ENCODE results near the gene MTX2.

The MTX2 gene

GRCh38 chr2:176284461-176285049, 15.3 kb downstream of the MTX2 start:
- no peak for DNase-seq (ENCODE audit: low spot score)
- TF ChIP-seq, protein P1, sequence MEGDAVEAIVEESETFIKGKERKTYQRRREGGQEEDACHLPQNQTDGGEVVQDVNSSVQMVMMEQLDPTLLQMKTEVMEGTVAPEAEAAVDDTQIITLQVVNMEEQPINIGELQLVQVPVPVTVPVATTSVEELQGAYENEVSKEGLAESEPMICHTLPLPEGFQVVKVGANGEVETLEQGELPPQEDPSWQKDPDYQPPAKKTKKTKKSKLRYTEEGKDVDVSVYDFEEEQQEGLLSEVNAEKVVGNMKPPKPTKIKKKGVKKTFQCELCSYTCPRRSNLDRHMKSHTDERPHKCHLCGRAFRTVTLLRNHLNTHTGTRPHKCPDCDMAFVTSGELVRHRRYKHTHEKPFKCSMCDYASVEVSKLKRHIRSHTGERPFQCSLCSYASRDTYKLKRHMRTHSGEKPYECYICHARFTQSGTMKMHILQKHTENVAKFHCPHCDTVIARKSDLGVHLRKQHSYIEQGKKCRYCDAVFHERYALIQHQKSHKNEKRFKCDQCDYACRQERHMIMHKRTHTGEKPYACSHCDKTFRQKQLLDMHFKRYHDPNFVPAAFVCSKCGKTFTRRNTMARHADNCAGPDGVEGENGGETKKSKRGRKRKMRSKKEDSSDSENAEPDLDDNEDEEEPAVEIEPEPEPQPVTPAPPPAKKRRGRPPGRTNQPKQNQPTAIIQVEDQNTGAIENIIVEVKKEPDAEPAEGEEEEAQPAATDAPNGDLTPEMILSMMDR (IDR thresholded peaks at IDR 0.05; ENCODE audit: extremely low read depth, missing control alignments) = no peak

GRCh38 chr2:176285321-176285720, 16.1 kb downstream of the MTX2 start:
- TF ChIP-seq, protein P1 (IDR thresholded peaks at IDR 0.05; ENCODE audit: extremely low read depth, missing control alignments) = no peak
- no peak for DNase-seq (ENCODE audit: low spot score)

DNA sequence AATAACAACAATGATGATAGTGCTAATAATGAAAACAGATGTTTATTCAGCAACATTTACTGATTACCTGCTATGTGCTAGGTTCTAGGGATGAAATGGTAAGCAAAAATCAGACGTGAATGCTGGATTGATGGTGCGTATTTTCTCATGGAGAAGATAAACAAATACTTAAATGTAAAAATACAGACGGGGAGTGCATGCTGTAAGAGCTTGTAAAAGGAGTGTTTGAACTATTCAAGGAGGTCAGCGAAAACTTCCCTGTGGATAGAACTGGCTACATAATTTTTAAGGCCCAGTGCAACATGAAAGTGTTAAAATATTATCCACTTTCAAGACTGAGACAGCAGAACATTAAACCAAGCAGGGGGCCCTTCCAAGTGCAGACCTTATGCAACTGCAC, 22.1 kb downstream of the MTX2 start:
- TF ChIP-seq, protein P1 (IDR thresholded peaks at IDR 0.05; ENCODE audit: extremely low read depth, missing control alignments) = no peak
- DNase-seq (ENCODE audit: low spot score) = no peak

DNA sequence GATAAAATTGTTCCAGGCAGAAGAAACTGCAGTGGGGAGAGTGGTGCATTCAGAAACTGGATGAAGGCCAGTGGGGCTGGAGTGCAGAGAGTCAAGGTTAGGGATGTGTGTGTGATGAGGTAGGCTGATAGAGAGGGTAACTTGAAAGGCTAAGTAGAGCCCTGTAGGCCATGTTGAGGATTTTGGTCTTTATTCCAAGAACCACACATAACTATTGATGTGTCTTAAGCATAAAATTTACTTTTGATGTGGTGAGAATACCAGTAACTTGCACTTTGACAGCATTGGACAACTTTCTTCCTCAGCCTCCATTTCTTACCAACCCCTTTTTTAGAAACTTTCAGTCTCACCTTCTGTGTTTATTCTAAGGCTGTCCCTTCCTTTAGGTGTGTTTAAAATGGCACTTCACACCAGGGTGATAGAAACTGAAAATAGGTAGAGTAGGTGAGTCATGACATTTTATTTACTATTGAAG, 22.6 kb downstream of the MTX2 start:
- TF ChIP-seq, protein P1 (IDR thresholded peaks at IDR 0.05; ENCODE audit: extremely low read depth, missing control alignments) = no peak
- DNase-seq (ENCODE audit: low spot score) = no peak

GRCh38 chr2:176292608-176293007, 23.4 kb downstream of the MTX2 start:
- TF ChIP-seq, protein P1 (IDR thresholded peaks at IDR 0.05; ENCODE audit: extremely low read depth, missing control alignments) = no peak
- DNase-seq (ENCODE audit: low spot score) = no peak

DNA sequence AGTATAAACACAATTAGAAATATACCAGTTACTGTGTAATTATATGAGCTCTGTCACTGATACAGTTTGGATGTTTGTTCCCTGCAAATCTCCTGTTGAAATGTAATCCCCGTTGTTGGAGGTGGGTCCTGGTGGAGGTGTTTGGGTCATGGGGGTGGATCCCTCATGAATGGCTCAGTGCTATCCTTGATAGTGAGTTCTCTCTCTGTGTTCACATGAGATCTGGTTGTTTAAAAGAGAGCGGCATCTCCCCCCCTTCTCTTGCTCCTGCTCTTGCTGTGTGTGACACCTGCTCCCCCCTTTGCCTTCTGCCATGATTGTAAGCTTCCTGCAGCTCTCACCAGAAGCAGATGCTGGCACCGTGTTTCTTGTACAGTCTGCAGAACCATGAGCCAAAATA, 24.1 kb downstream of the MTX2 start:
- TF ChIP-seq, protein P1 (IDR thresholded peaks at IDR 0.05; ENCODE audit: extremely low read depth, missing control alignments) = no peak
- DNase-seq (ENCODE audit: low spot score) = no peak

DNA sequence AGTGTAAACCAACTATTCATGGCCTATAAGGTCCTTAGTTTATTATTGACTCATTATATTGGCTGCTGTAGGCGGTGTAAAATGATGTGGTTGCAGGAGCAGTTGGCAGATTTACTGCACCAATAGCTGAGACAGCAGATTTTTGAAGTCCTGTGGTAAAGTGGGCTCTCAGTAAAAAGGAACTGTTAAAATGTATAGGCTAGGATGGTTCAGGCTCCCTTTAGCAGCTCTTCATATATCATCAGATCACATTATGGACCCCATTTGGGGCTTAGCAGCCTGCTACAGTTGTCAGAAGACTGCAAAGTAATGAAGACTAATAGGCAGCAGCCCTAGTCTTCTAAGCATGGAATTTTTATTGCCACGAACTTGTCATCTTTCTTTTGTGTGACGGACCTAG, 27.8 kb downstream of the MTX2 start:
- TF ChIP-seq, protein P1 (IDR thresholded peaks at IDR 0.05; ENCODE audit: extremely low read depth, missing control alignments) = no peak
- DNase-seq (ENCODE audit: low spot score) = no peak
